H1 (cell line): Measurements from ENCODE around the gene TMEM252. TPM values are rescaled to one million over a fixed set of nuclear protein-coding genes. Genes with fewer than 3 reads are reported as not detected.

Experiments used
- CREB1 ChIP-seq: IDR thresholded peaks from 2 replicates; pipeline ENCODE4 v1.6.1; 2012; ENCODE audit warnings: inconsistent platforms
- EP300 ChIP-seq, 2 experiments: IDR thresholded peaks; 1 replicate in 1 of 2; 2 replicates in 1 of 2; pipeline ENCODE4 v1.6.1; 2011 to 2012; ENCODE audit warnings: low read depth in 2 of 2, low read length in 2 of 2, mild to moderate bottlenecking in 2 of 2, borderline replicate concordance in 1 of 2, inconsistent platforms in 1 of 2, moderate library complexity in 1 of 2
- GABPA ChIP-seq: IDR thresholded peaks from 2 replicates; pipeline ENCODE4 v1.6.1; 2011; ENCODE audit warnings: mild to moderate bottlenecking, low read length, moderate library complexity, borderline replicate concordance; ENCODE audit not compliant: insufficient read depth
- KDM4A ChIP-seq: IDR thresholded peaks from one replicate; pipeline ENCODE4 v1.7.1; 2012; ENCODE audit warnings: low read depth, mild to moderate bottlenecking, moderate library complexity, low read length, inconsistent platforms; ENCODE audit not compliant: severe bottlenecking
- NANOG ChIP-seq: IDR thresholded peaks from 2 replicates; pipeline ENCODE4 v1.6.1; 2011; ENCODE audit warnings: low read length, low read depth, mild to moderate bottlenecking, inconsistent platforms; ENCODE audit not compliant: insufficient read depth, poor library complexity, severe bottlenecking
- SP1 ChIP-seq: IDR thresholded peaks from 2 replicates; pipeline ENCODE4 v1.6.1; 2011; ENCODE audit warnings: low read depth, low read length
- SP4 ChIP-seq: IDR thresholded peaks from 2 replicates; pipeline ENCODE4 v1.6.1; 2012; ENCODE audit warnings: low read length, inconsistent platforms
- SRF ChIP-seq: IDR thresholded peaks from 2 replicates; pipeline ENCODE4 v1.6.1; 2011; ENCODE audit warnings: mild to moderate bottlenecking, low read depth, low read length, moderate library complexity
- ZNF274 ChIP-seq: IDR thresholded peaks from 2 replicates; pipeline ENCODE4 v1.7.0; 2012; ENCODE audit warnings: low read length, borderline replicate concordance; ENCODE audit errors: extremely low read depth
- polyA plus RNA-seq, 7 experiments: library from polyadenylated mRNA; depleted of rRNA in 3 of 7; stranded (reverse) in 5 of 7; unstranded in 2 of 7; fragments of >200 nt in 5 of 7; fragments of 200-250 nt in 2 of 7; gene quantifications; 1 replicate in 5 of 7; 2 replicates in 1 of 7; 4 replicates in 1 of 7; pipeline versions ENCODE4 v1.2.1 to v1.2.3, GENCODE V29; 2011 to 2013; ENCODE audit warnings: missing spikeins in 2 of 7, mixed read lengths in 2 of 7
- total RNA-seq: library from RNA; stranded (reverse); fragmentation: NEBNext Ultra II Directional; extraction: Animal tissue kit (Norgen Biotek cat#: 25700); gene quantifications from 2 replicates; pipeline ENCODE4 v1.2.1, GENCODE V29; 2021
- TF ChIP-seq, protein P1 (sequence below): fragments of 300-600 bp; sonication (generic); IDR thresholded peaks from 2 replicates; pipeline ENCODE4 v1.7.1; 2012; ENCODE audit warnings: low read length, moderate library complexity, mild to moderate bottlenecking, inconsistent platforms; ENCODE audit not compliant: insufficient replicate concordance

The TMEM252 gene
- total and polyA plus RNA-seq, 2 of the 8 experiments (the other 6 are each of a cell fraction or from before 2014, with no cell fraction given) = not detected

DNA sequence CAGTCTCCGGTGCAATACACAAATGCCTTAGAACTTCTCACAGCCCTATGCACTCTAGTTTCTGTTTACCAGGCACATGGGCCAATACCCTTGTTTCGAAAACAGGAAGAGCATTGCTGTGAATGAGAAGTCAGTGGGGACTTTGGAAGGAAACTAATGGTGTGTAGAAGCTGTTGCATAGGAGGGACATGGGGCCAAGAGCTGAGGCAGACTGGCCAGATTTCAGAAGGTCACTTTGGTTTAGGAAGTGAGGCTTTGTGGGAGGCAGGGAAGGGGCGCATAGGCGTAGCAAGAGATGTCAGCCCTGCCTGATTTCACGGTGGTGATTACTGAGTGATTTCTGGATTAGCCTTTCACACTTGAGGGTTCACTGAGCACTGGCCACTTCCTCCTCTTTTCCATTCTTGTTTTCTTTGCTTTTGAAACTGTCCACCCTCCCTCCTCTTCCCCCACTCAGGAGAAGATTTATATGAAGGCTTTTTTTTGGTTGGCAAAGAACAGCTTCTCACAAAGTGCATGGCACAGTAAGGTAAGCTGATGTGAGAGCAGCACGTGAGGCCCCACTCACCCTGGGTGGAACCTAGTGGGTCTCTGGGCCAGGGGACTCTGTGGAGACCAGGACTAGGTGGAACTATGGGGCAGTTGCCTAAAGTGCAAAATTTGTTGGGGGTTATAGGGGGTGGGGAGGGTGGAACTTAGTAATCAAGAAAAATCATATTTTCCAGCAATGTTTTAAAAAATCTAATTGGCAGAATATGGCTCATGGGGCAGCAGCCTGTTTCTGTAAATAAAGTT is 6.1 kb upstream of the TMEM252 start (continued):
- TF ChIP-seq, protein P1, sequence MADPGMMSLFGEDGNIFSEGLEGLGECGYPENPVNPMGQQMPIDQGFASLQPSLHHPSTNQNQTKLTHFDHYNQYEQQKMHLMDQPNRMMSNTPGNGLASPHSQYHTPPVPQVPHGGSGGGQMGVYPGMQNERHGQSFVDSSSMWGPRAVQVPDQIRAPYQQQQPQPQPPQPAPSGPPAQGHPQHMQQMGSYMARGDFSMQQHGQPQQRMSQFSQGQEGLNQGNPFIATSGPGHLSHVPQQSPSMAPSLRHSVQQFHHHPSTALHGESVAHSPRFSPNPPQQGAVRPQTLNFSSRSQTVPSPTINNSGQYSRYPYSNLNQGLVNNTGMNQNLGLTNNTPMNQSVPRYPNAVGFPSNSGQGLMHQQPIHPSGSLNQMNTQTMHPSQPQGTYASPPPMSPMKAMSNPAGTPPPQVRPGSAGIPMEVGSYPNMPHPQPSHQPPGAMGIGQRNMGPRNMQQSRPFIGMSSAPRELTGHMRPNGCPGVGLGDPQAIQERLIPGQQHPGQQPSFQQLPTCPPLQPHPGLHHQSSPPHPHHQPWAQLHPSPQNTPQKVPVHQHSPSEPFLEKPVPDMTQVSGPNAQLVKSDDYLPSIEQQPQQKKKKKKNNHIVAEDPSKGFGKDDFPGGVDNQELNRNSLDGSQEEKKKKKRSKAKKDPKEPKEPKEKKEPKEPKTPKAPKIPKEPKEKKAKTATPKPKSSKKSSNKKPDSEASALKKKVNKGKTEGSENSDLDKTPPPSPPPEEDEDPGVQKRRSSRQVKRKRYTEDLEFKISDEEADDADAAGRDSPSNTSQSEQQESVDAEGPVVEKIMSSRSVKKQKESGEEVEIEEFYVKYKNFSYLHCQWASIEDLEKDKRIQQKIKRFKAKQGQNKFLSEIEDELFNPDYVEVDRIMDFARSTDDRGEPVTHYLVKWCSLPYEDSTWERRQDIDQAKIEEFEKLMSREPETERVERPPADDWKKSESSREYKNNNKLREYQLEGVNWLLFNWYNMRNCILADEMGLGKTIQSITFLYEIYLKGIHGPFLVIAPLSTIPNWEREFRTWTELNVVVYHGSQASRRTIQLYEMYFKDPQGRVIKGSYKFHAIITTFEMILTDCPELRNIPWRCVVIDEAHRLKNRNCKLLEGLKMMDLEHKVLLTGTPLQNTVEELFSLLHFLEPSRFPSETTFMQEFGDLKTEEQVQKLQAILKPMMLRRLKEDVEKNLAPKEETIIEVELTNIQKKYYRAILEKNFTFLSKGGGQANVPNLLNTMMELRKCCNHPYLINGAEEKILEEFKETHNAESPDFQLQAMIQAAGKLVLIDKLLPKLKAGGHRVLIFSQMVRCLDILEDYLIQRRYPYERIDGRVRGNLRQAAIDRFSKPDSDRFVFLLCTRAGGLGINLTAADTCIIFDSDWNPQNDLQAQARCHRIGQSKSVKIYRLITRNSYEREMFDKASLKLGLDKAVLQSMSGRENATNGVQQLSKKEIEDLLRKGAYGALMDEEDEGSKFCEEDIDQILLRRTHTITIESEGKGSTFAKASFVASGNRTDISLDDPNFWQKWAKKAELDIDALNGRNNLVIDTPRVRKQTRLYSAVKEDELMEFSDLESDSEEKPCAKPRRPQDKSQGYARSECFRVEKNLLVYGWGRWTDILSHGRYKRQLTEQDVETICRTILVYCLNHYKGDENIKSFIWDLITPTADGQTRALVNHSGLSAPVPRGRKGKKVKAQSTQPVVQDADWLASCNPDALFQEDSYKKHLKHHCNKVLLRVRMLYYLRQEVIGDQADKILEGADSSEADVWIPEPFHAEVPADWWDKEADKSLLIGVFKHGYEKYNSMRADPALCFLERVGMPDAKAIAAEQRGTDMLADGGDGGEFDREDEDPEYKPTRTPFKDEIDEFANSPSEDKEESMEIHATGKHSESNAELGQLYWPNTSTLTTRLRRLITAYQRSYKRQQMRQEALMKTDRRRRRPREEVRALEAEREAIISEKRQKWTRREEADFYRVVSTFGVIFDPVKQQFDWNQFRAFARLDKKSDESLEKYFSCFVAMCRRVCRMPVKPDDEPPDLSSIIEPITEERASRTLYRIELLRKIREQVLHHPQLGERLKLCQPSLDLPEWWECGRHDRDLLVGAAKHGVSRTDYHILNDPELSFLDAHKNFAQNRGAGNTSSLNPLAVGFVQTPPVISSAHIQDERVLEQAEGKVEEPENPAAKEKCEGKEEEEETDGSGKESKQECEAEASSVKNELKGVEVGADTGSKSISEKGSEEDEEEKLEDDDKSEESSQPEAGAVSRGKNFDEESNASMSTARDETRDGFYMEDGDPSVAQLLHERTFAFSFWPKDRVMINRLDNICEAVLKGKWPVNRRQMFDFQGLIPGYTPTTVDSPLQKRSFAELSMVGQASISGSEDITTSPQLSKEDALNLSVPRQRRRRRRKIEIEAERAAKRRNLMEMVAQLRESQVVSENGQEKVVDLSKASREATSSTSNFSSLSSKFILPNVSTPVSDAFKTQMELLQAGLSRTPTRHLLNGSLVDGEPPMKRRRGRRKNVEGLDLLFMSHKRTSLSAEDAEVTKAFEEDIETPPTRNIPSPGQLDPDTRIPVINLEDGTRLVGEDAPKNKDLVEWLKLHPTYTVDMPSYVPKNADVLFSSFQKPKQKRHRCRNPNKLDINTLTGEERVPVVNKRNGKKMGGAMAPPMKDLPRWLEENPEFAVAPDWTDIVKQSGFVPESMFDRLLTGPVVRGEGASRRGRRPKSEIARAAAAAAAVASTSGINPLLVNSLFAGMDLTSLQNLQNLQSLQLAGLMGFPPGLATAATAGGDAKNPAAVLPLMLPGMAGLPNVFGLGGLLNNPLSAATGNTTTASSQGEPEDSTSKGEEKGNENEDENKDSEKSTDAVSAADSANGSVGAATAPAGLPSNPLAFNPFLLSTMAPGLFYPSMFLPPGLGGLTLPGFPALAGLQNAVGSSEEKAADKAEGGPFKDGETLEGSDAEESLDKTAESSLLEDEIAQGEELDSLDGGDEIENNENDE = no peak
- no peak for TF ChIP-seq EP300 (IDR thresholded peaks at IDR 0.05; ENCODE audit: borderline replicate concordance in 1 of 2, low read depth in 2 of 2, low read length in 2 of 2)
- no peak for TF ChIP-seq SRF
- TF ChIP-seq CREB1 = no peak
- TF ChIP-seq ZNF274 = no peak
- TF ChIP-seq NANOG = no peak
- TF ChIP-seq KDM4A = no peak
- TF ChIP-seq SP4 = no peak
- no peak for TF ChIP-seq SP1
- no peak for TF ChIP-seq GABPA
